ENCODE data around the gene OR6N2.

Gene OR6N2

DNA sequence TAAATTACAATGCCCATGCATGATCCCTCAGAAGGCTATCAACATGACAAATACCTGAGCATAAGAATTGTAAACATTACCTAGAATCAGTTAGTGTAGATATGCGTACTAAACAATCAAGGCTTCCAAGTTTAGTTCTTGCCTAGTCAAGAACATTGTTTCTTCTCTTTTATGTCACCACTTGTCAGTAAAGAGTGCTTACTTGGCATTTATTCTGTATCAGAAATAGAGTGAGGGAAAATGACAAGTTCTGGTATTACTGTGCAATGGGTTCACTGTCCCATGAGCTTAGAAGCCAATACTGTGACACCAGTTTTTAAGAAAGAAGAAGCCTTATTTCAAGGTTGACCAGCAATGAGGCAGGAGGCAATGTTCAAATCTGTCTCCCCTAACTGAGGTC lies 22.7 kb upstream of the OR6N2 start:
- DNase-seq, result no peak
- no peaks in the 10 kb centered on the region for H3K4me1 Mint-ChIP-seq
- CTCF ChIA-PET, result no interaction called here

DNA sequence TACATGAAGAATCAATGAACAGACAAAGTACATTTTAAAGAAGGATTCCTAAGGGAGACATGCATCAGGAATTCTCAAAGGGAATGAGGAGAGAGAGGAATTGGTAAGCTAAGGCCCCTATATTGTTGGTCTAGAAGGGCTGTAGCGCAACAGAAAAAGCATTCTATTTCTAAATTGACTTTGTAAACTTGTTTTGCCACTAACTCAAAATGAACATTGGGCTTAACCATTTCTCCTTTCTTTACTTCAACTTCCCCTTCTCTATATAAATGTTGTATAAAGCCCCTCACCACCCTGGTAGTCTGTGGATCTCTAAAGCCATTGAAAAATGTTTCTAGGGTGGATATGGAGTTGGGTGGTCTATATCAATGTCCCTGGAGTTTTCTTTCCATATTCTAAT lies 20.4 kb upstream of the OR6N2 start:
- Mint-ChIP-seq H3K27ac (no peak overlapping the region), H3K9me3 (no peaks in the 10 kb centered on the region), H3K27me3 (peaks cover 20% of the 10 kb centered on the region), H3K36me3 (no peaks in the 10 kb centered on the region), H3K4me3 (no peak overlapping the region), H3K4me1 (no peaks in the 10 kb centered on the region)
- no peak for DNase-seq
- CTCF ChIA-PET, result no interaction called here

More for the DNA sequence above, 22.7 kb upstream of the OR6N2 start:
- Mint-ChIP-seq H3K27me3 (peaks cover 24% of the 10 kb centered on the region), H3K9me3 (no peaks in the 10 kb centered on the region), H3K36me3 (no peaks in the 10 kb centered on the region), H3K27ac (no peak overlapping the region), H3K4me3 (no peak overlapping the region)

- CTCF ChIA-PET, result interaction anchor here (0.7 kb wide), 1 partner anchor 18 kb away, joined by 3 read pairs; no protein-coding TSS in a partner anchor
- Mint-ChIP-seq H3K9me3 (no peaks in the 10 kb centered on the region), H3K4me1 (no peaks in the 10 kb centered on the region), H3K4me3 (no peak overlapping the region), H3K36me3 (no peaks in the 10 kb centered on the region), H3K27me3 (peaks cover 22% of the 10 kb centered on the region), H3K27ac (no peak overlapping the region)
- DNase-seq, result no peak
These were observed 19.5 kb upstream of the OR6N2 start for GRCh38 chr1:158800526-158800925.

GRCh38 chr1:158799689-158800088 lies 18.7 kb upstream of the OR6N2 start:
- Mint-ChIP-seq H3K9me3 (no peaks in the 10 kb centered on the region), H3K4me3 (no peak overlapping the region), H3K36me3 (no peaks in the 10 kb centered on the region), H3K27ac (no peak overlapping the region), H3K4me1 (no peaks in the 10 kb centered on the region), H3K27me3 (peaks cover 27% of the 10 kb centered on the region)
- DNase-seq, result no peak
- CTCF ChIA-PET, result no interaction called here

- no peaks in the 10 kb centered on the region for H3K36me3 Mint-ChIP-seq
These were observed 17.5 kb upstream of the OR6N2 start for GRCh38 chr1:158798531-158798930.

GRCh38 chr1:158794247-158794646 lies 13.2 kb upstream of the OR6N2 start:
- DNase-seq, result no peak
- Mint-ChIP-seq H3K27me3 (peaks cover 23% of the 10 kb centered on the region), H3K27ac (no peak overlapping the region), H3K9me3 (no peaks in the 10 kb centered on the region), H3K4me1 (no peaks in the 10 kb centered on the region), H3K4me3 (no peak overlapping the region), H3K36me3 (no peaks in the 10 kb centered on the region)
- CTCF ChIA-PET, result interaction anchor here (0.9 to 4.4 kb wide), 3 partner anchors 204 to 282 kb away, joined by 4 to 48 read pairs (median 11); partner anchors contain the start of gene AIM2

More at GRCh38 chr1:158798531-158798930, 17.5 kb upstream of the OR6N2 start:
- CTCF ChIA-PET, result no interaction called here
- Mint-ChIP-seq H3K27ac (no peak overlapping the region), H3K4me1 (no peaks in the 10 kb centered on the region), H3K9me3 (no peaks in the 10 kb centered on the region), H3K27me3 (peaks cover 36% of the 10 kb centered on the region), H3K4me3 (no peak overlapping the region)
- DNase-seq, result no peak

- Mint-ChIP-seq H3K4me1 (no peaks in the 10 kb centered on the region), H3K36me3 (no peaks in the 10 kb centered on the region), H3K9me3 (no peaks in the 10 kb centered on the region), H3K4me3 (no peak overlapping the region), H3K27ac (peak overlapping the region; percentile 12), H3K27me3 (peaks cover 23% of the 10 kb centered on the region)
- DNase-seq, result peak; percentile 61
- CTCF ChIA-PET, result interaction anchor here (0.9 to 4.4 kb wide), 3 partner anchors 204 to 283 kb away, joined by 4 to 48 read pairs (median 11); partner anchors contain the start of gene AIM2
These were observed 12.6 kb upstream of the OR6N2 start for GRCh38 chr1:158793604-158794003.

DNA sequence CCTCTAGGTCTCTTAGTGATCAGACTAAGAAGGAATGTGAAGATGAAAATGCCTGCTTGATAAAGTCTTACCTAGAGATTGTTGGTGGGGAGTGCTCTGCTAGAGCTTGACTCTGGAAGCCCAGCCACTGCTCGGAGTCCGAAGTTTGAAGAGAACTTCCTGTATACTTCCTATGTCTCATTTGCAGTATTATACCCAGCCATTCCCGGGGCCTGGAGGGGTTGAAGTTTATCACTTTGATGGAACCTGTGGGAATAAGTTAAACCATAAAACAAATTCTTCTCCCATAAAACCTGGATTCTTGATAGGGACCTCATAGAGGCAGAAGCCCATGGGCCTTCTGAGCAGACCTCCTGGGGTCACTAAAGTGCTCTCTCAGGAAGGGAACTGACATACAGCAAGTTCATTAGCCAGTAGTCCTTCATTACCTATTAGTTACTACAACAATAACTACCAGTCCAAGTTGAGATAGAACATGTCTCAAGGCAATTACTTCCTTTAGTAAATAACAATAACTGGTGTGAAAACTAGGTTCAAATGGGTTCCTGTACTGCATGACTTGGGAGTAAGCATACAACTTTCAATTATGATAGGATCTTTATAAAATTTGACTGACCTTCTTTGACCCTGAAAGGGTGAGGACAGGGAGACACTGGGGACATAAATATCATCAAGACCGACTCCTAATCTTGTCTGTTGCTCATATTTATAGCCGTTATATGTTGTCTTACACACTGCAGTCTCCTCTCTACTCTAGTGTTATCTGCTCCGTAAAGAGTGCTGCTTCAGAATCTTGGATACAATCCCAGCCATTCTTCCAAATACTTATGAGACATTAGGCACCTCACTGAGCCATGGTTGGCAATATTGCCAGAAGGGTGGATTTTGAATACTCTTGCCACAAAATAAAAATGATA lies 8.8 kb downstream of the OR6N2 start, which contains the start of gene OR6N1:
OR6N1 (minus strand) TSS at position 246 of the 917 bp plus-strand sequence. CDS start 5,513 bp downstream, outside the sequence.
- no peaks in the 10 kb centered on the region for H3K27me3 Mint-ChIP-seq
- H3K4me1 Mint-ChIP-seq, result no peaks in the 10 kb centered on the region
- no peaks in the 10 kb centered on the region for H3K9me3 Mint-ChIP-seq

DNA sequence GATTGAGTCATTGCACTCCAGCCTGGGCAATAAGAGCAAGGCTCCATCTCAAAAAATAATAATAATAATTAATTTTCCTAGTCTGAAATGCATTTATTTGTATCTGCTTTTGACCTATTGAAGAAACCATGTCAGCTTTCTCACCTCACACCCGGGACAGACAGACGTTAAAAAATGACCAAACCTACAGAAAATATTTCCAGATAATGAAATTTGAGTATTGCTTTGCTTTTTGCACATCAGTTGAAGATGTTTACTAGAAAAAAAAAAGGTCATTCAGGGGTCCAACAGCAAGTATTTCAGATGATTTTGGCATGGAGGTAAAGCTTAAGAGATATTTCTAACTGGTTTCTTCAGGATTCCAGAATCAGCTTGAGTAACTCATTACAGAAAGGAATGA lies 26.6 kb downstream of the OR6N2 start, which contains the start of gene OR6K6:
OR6K6 (plus strand) TSS at position 301 of the 400 bp plus-strand sequence. CDS start 168 bp downstream, outside the sequence.
- CTCF ChIA-PET, result no interaction called here
- no peaks in the 10 kb centered on the region for H3K36me3 Mint-ChIP-seq
- no peak within 1 kb of the TSS for H3K4me3 Mint-ChIP-seq
- DNase-seq, result no peak
- H3K9me3 Mint-ChIP-seq, result no peaks in the 10 kb centered on the region
- peaks cover 5% of the 10 kb centered on the region for H3K27me3 Mint-ChIP-seq
- H3K4me1 Mint-ChIP-seq, result no peaks in the 10 kb centered on the region
- H3K27ac Mint-ChIP-seq, result no peak within 1 kb of the TSS

More for the DNA sequence above, 8.8 kb downstream of the OR6N2 start, which contains the start of gene OR6N1:
- DNase-seq, result no peak
- CTCF ChIA-PET, result no interaction called here
- Mint-ChIP-seq H3K4me3 (no peak within 1 kb of the TSS), H3K27ac (no peak within 1 kb of the TSS), H3K36me3 (no peaks in the 10 kb centered on the region)

GRCh38 chr1:158752155-158752712 lies 28.8 kb downstream of the OR6N2 start:
- H3K36me3 Mint-ChIP-seq, result no peaks in the 10 kb centered on the region
- CTCF ChIA-PET, result no interaction called here
- no peaks in the 10 kb centered on the region for H3K9me3 Mint-ChIP-seq
- H3K4me1 Mint-ChIP-seq, result no peaks in the 10 kb centered on the region
- H3K27ac Mint-ChIP-seq, result no peak overlapping the region
- DNase-seq, result no peak
- H3K4me3 Mint-ChIP-seq, result no peak overlapping the region
- peaks cover 5% of the 10 kb centered on the region for H3K27me3 Mint-ChIP-seq

DNA sequence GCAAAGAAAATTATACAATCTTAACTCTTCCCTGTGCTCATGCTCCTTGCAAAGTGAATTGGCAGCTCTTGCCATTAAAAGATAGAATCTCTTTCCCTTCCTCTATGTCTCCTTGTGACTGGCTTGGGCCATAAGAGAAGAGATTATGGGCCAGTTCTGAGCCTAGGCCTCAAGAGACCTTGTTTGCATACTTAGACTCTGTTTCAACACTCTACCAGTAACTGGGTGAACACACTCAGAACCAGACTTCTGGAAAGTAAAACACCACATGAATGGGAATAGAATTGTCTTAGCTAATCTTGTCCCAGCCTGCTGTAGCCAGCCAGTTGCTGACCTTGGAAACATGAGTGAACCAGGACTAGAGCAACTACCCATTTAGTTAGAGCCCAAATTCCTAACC lies 45.2 kb downstream of the OR6N2 start:
- no peaks in the 10 kb centered on the region for H3K9me3 Mint-ChIP-seq
- no peak for DNase-seq
- H3K27me3 Mint-ChIP-seq, result peaks cover 18% of the 10 kb centered on the region
- no peak overlapping the region for H3K27ac Mint-ChIP-seq
- H3K4me1 Mint-ChIP-seq, result no peaks in the 10 kb centered on the region
- H3K36me3 Mint-ChIP-seq, result no peaks in the 10 kb centered on the region
- no peak overlapping the region for H3K4me3 Mint-ChIP-seq
- CTCF ChIA-PET, result no interaction called here

DNA sequence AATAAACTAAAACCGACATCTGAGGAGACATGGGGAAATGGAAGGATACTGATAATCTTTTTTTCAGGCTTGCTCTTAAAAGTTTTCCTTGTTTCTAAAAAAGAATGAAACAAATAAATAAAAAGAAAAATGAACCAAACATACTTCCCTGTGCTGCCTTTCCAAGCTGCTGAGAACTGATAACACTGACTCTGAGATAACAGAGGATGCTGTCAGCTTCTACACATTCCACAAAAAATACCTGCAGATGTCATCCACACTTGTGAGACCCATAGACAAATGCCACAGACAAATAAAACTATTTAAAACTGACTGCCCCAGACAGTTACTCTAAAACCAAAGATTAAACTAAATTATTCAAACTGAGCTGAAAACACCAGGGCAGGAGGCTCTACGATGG lies 48.5 kb downstream of the OR6N2 start:
- CTCF ChIA-PET, result no interaction called here

DNA sequence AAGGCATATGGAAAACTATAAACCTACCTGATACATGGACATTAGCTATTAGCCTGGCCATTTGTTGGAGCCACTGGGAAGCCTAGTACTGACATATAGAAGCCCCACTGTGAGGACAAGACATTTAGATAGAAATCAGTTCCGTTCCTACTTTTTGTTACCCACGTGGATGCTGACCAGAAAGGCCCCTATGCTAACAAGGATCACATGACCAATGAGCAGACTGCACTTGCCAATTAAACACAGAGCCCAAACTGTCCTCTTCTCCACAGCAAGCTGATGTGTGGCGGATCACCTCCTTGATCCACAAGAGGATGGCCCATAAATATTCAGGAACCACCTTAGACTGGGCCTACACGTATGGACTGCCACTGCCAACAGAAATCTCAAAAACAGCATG lies 49.3 kb downstream of the OR6N2 start:
- no peak overlapping the region for H3K27ac Mint-ChIP-seq
- no peak overlapping the region for H3K4me3 Mint-ChIP-seq
- peaks cover 7% of the 10 kb centered on the region for H3K27me3 Mint-ChIP-seq
- no peak for DNase-seq
- no peaks in the 10 kb centered on the region for H3K36me3 Mint-ChIP-seq
- no peaks in the 10 kb centered on the region for H3K4me1 Mint-ChIP-seq
- no peaks in the 10 kb centered on the region for H3K9me3 Mint-ChIP-seq
- CTCF ChIA-PET, result no interaction called here

More for the DNA sequence above, 48.5 kb downstream of the OR6N2 start:
- Mint-ChIP-seq H3K36me3 (no peaks in the 10 kb centered on the region), H3K4me3 (no peak overlapping the region), H3K4me1 (no peaks in the 10 kb centered on the region), H3K9me3 (no peaks in the 10 kb centered on the region), H3K27me3 (peaks cover 7% of the 10 kb centered on the region), H3K27ac (no peak overlapping the region)
- DNase-seq, result no peak

DNA sequence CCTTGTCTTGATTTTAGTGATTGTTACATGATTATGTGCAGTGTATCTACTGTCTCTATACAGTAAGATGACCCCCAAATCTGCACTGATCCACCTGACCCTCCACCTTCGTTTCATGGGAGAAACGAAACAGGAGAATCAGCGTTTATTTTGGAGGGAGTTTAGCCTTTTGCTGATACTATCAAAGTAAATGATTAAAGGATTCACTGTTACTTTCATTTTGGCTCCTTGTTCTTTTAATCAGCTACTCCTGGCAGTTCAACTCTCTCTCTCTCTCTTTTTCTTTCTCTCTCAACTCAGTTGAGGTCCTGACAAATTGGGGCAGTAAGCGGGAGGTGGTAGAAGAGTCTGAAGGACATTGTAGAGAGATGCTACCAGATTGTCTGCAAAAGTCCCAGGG lies 50.6 kb downstream of the OR6N2 start:
- no peaks in the 10 kb centered on the region for H3K9me3 Mint-ChIP-seq
- H3K4me3 Mint-ChIP-seq, result no peak overlapping the region
- peaks cover 7% of the 10 kb centered on the region for H3K27me3 Mint-ChIP-seq
- no peaks in the 10 kb centered on the region for H3K36me3 Mint-ChIP-seq
- CTCF ChIA-PET, result interaction anchor here (0.7 kb wide), 1 partner anchor 253 kb away, joined by 3 read pairs; no protein-coding TSS in a partner anchor
- H3K27ac Mint-ChIP-seq, result no peak overlapping the region
- no peaks in the 10 kb centered on the region for H3K4me1 Mint-ChIP-seq
- no peak for DNase-seq

Measured in activated naive CD4-positive, alpha-beta T cell treated with anti-CD3 and anti-CD28 coated beads, Interleukin-2, amount 10 ng/mL, durations not matched to agents 7 days and 5 days (primary cell).